HepG2 (cell line): ENCODE data around the gene NCOA5. TPM values are rescaled to one million over a fixed set of nuclear protein-coding genes. Genes with fewer than 3 reads are reported as not detected.

Source experiments
- AGO1 ChIP-seq: fragments of 200-400 bp; formaldehyde crosslinking; IDR thresholded peaks from 2 replicates; pipeline ENCODE4 v1.6.1; 2017; ENCODE audit warnings: mild to moderate bottlenecking, low read depth, low read length, moderate library complexity; ENCODE audit not compliant: poor library complexity, severe bottlenecking
- CBX5 ChIP-seq: sonication (generic); formaldehyde crosslinking; IDR thresholded peaks from 2 replicates; pipeline ENCODE4 v1.4.0; 2020; ENCODE audit warnings: missing genetic modification reagents, borderline replicate concordance
- FOXK1 ChIP-seq: sonication (generic); formaldehyde crosslinking; IDR thresholded peaks from 2 replicates; pipeline ENCODE4 v1.4.0; 2020; ENCODE audit warnings: low read depth, missing genetic modification reagents, borderline replicate concordance
- HNRNPLL ChIP-seq: fragments of 200-400 bp; formaldehyde crosslinking; IDR thresholded peaks from 2 replicates; pipeline ENCODE4 v1.6.1; 2017; ENCODE audit warnings: mild to moderate bottlenecking, low read depth, low read length; ENCODE audit not compliant: poor library complexity, severe bottlenecking
- MEF2D ChIP-seq: sonication (generic); formaldehyde crosslinking; IDR thresholded peaks from 2 replicates; pipeline ENCODE4 v1.5.1; 2020; ENCODE audit warnings: mild to moderate bottlenecking, missing genetic modification reagents
- NBN ChIP-seq: fragments of 450-650 bp; conservative IDR thresholded peaks from 2 replicates; pipeline ENCODE4 v1.6.1; 2017
- PCBP2 ChIP-seq: fragments of 200-400 bp; formaldehyde crosslinking; optimal IDR thresholded peaks from 2 replicates; pipeline ENCODE3; 2018; ENCODE audit warnings: low read length, low read depth; ENCODE audit not compliant: poor library complexity, severe bottlenecking
- RARA ChIP-seq: IDR thresholded peaks from 2 replicates; pipeline ENCODE4 v1.6.1; 2016; ENCODE audit warnings: missing genetic modification reagents, missing compliant biosample characterization
- SAFB2 ChIP-seq: sonication (generic); formaldehyde crosslinking; IDR thresholded peaks from 2 replicates; pipeline ENCODE4 v1.5.1; 2020; ENCODE audit warnings: missing genetic modification reagents, low read depth, mild to moderate bottlenecking, borderline replicate concordance
- SOX13 ChIP-seq, 3 experiments: fragments of 450-650 bp in 1 of 3; sonication (generic) in 1 of 3; formaldehyde crosslinking in 1 of 3; IDR thresholded peaks in 2 of 3; conservative IDR thresholded peaks in 1 of 3; 2 replicates each; pipeline versions ENCODE4 v1.5.0 to v1.6.1; 2016 to 2020; ENCODE audit warnings: antibody characterized with exemption in 1 of 3, mild to moderate bottlenecking in 1 of 3, missing compliant biosample characterization in 1 of 3, missing genetic modification reagents in 1 of 3, moderate library complexity in 1 of 3
- SSRP1 ChIP-seq: IDR thresholded peaks from 2 replicates; pipeline ENCODE4 v1.6.1; 2016; ENCODE audit warnings: control low read depth
- TRIM24 ChIP-seq: sonication (generic); formaldehyde crosslinking; IDR thresholded peaks from 2 replicates; pipeline ENCODE4 v1.8.0; 2022; ENCODE audit warnings: mild to moderate bottlenecking, missing genetic modification reagents
- ZMYM2 ChIP-seq: sonication (generic); formaldehyde crosslinking; IDR thresholded peaks from 2 replicates; pipeline ENCODE4 v1.8.0; 2022; ENCODE audit warnings: mild to moderate bottlenecking, missing genetic modification reagents
- ZNF205 ChIP-seq: IDR thresholded peaks from 2 replicates; pipeline ENCODE4 v1.6.1; 2018; ENCODE audit warnings: missing biosample characterization, missing genetic modification reagents
- ZNF292 ChIP-seq: sonication (generic); formaldehyde crosslinking; IDR thresholded peaks from 2 replicates; pipeline ENCODE4 v1.8.1; 2022; ENCODE audit warnings: mild to moderate bottlenecking, low read depth, missing genetic modification reagents, borderline replicate concordance
- ZNF441 ChIP-seq: sonication (generic); formaldehyde crosslinking; IDR thresholded peaks from 2 replicates; pipeline ENCODE4 v1.7.0; 2021; ENCODE audit warnings: missing genetic modification reagents, borderline replicate concordance
- polyA plus RNA-seq, 8 experiments: library from polyadenylated mRNA; depleted of rRNA in 3 of 8; stranded (reverse) in 7 of 8; unstranded in 1 of 8; fragments of >200 nt; fragmentation: Illumina TruSeq in 4 of 8; extraction: Trizol in 4 of 8; gene quantifications; 2 replicates each; pipeline versions ENCODE4 v1.2.1 to v1.2.3, GENCODE V29; 2011 to 2016; ENCODE audit warnings: low read depth in 4 of 8, missing spikeins in 1 of 8, mixed read lengths in 1 of 8; ENCODE audit not compliant: insufficient read depth in 1 of 8
- total RNA-seq, 5 experiments: library from RNA; depleted of rRNA; stranded (reverse); fragments of >200 nt; fragmentation: Illumina TruSeq; extraction: Trizol; gene quantifications; 2 replicates each; pipeline ENCODE4 v1.2.3, GENCODE V29; 2016; ENCODE audit warnings: low read depth in 1 of 5
- TF ChIP-seq, protein P1 (sequence below): sonication (generic); formaldehyde crosslinking; conservative IDR thresholded peaks from 2 replicates; pipeline ENCODE4 v1.4.0; 2020; ENCODE audit warnings: missing genetic modification reagents
- TF ChIP-seq, protein P2 (sequence below): sonication (generic); formaldehyde crosslinking; IDR thresholded peaks from 2 replicates; pipeline ENCODE4 v1.4.0; 2020; ENCODE audit warnings: mild to moderate bottlenecking, missing genetic modification reagents
- TF ChIP-seq, protein P3 (sequence below): IDR thresholded peaks from 2 replicates; pipeline ENCODE4 v1.6.1; 2016
- TF ChIP-seq, protein P4 (sequence below): sonication (generic); formaldehyde crosslinking; IDR thresholded peaks from 2 replicates; pipeline ENCODE4 v1.4.0; 2020; ENCODE audit warnings: missing genetic modification reagents

NCOA5 gene
- total and polyA plus RNA-seq, 2 of the 13 experiments (the other 11 are each of a cell fraction or from before 2014, with no cell fraction given) = 16.5 to 28.4 TPM

DNA sequence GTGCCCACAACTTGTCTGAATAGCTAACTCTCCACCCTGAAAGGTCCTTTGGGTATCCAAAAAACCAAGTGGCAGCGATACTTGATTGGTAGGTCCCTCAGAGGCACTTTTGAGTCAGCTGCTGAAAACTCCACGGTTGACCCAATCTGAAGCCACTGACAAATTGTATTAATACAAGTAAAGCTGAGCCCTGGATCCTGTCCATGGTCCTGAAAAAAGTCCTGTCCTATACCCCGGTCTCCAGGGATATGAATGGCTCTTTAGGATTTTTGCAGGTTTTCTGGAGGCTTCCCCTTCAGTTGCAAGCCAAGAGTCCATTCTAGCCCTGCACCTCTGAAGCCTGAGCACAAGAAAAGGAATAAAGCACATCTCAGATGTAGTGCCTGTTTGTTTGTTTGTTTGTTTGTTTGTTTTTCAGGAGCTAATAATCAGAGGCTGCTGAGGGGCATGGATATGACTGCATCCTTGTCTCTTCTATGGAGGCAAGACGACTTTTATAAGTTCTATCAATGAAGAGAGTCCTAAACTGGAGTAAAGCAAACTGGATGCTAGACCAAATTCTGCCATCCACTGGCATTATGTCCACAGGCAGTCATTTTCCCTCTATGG, 62.4 kb downstream of the NCOA5 start (continued):
- TF ChIP-seq, protein P1, sequence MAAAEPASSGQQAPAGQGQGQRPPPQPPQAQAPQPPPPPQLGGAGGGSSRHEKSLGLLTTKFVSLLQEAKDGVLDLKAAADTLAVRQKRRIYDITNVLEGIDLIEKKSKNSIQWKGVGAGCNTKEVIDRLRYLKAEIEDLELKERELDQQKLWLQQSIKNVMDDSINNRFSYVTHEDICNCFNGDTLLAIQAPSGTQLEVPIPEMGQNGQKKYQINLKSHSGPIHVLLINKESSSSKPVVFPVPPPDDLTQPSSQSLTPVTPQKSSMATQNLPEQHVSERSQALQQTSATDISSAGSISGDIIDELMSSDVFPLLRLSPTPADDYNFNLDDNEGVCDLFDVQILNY = no peak
- TF ChIP-seq FOXK1 (CRISPR knock-in tag) = peak; percentile 64; the same call in 1 of the 2 replicates
- no peak for TF ChIP-seq HNRNPLL
- TF ChIP-seq TRIM24 (CRISPR knock-in tag) = no peak
- TF ChIP-seq AGO1 = no peak
- TF ChIP-seq ZNF205 (CRISPR knock-in tag) = no peak
- TF ChIP-seq SAFB2 (CRISPR knock-in tag) = no peak
- no peak for TF ChIP-seq ZNF292 (CRISPR knock-in tag)
- TF ChIP-seq NBN = no peak
- TF ChIP-seq, protein P2, sequence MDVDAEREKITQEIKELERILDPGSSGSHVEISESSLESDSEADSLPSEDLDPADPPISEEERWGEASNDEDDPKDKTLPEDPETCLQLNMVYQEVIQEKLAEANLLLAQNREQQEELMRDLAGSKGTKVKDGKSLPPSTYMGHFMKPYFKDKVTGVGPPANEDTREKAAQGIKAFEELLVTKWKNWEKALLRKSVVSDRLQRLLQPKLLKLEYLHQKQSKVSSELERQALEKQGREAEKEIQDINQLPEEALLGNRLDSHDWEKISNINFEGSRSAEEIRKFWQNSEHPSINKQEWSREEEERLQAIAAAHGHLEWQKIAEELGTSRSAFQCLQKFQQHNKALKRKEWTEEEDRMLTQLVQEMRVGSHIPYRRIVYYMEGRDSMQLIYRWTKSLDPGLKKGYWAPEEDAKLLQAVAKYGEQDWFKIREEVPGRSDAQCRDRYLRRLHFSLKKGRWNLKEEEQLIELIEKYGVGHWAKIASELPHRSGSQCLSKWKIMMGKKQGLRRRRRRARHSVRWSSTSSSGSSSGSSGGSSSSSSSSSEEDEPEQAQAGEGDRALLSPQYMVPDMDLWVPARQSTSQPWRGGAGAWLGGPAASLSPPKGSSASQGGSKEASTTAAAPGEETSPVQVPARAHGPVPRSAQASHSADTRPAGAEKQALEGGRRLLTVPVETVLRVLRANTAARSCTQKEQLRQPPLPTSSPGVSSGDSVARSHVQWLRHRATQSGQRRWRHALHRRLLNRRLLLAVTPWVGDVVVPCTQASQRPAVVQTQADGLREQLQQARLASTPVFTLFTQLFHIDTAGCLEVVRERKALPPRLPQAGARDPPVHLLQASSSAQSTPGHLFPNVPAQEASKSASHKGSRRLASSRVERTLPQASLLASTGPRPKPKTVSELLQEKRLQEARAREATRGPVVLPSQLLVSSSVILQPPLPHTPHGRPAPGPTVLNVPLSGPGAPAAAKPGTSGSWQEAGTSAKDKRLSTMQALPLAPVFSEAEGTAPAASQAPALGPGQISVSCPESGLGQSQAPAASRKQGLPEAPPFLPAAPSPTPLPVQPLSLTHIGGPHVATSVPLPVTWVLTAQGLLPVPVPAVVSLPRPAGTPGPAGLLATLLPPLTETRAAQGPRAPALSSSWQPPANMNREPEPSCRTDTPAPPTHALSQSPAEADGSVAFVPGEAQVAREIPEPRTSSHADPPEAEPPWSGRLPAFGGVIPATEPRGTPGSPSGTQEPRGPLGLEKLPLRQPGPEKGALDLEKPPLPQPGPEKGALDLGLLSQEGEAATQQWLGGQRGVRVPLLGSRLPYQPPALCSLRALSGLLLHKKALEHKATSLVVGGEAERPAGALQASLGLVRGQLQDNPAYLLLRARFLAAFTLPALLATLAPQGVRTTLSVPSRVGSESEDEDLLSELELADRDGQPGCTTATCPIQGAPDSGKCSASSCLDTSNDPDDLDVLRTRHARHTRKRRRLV = no peak
- TF ChIP-seq, protein P3, sequence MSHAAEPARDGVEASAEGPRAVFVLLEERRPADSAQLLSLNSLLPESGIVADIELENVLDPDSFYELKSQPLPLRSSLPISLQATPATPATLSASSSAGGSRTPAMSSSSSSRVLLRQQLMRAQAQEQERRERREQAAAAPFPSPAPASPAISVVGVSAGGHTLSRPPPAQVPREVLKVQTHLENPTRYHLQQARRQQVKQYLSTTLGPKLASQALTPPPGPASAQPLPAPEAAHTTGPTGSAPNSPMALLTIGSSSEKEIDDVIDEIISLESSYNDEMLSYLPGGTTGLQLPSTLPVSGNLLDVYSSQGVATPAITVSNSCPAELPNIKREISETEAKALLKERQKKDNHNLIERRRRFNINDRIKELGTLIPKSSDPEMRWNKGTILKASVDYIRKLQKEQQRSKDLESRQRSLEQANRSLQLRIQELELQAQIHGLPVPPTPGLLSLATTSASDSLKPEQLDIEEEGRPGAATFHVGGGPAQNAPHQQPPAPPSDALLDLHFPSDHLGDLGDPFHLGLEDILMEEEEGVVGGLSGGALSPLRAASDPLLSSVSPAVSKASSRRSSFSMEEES (CRISPR knock-in tag) = peak; percentile 72; the same call in 1 of the 2 replicates
- TF ChIP-seq MEF2D (CRISPR knock-in tag) = 0 out of 2 replicates have a peak, but pooled peaks have one; percentile 43
- no peak for TF ChIP-seq SOX13 (IDR thresholded peaks at IDR 0.05)
- TF ChIP-seq SOX13 (CRISPR knock-in tag; conservative IDR thresholded peaks at IDR 0.05 in 1 of 2, IDR thresholded peaks at IDR 0.05 in 1 of 2) = peak in 1 of 2 experiments; percentile 22; a peak in 1 of 4 replicates
- TF ChIP-seq RARA (CRISPR knock-in tag) = no peak; the same call in 1 of the 2 replicates
- no peak for TF ChIP-seq SSRP1 (CRISPR knock-in tag)
- no peak for TF ChIP-seq PCBP2
- TF ChIP-seq ZMYM2 (CRISPR knock-in tag) = peak; percentile 32; the same call in 1 of the 2 replicates
- peak; percentile 54; the same call in 1 of the 2 replicates for TF ChIP-seq ZNF441 (CRISPR knock-in tag)
- TF ChIP-seq, protein P4, sequence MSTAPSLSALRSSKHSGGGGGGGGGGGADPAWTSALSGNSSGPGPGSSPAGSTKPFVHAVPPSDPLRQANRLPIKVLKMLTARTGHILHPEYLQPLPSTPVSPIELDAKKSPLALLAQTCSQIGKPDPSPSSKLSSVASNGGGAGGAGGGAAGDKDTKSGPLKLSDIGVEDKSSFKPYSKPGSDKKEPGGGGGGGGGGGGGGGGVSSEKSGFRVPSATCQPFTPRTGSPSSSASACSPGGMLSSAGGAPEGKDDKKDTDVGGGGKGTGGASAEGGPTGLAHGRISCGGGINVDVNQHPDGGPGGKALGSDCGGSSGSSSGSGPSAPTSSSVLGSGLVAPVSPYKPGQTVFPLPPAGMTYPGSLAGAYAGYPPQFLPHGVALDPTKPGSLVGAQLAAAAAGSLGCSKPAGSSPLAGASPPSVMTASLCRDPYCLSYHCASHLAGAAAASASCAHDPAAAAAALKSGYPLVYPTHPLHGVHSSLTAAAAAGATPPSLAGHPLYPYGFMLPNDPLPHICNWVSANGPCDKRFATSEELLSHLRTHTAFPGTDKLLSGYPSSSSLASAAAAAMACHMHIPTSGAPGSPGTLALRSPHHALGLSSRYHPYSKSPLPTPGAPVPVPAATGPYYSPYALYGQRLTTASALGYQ (CRISPR knock-in tag) = 0 out of 2 replicates have a peak, but pooled peaks have one; percentile 24
- TF ChIP-seq CBX5 (CRISPR knock-in tag) = no peak
